ENCODE results near the gene CNEP1R1.

CNEP1R1 gene

DNA sequence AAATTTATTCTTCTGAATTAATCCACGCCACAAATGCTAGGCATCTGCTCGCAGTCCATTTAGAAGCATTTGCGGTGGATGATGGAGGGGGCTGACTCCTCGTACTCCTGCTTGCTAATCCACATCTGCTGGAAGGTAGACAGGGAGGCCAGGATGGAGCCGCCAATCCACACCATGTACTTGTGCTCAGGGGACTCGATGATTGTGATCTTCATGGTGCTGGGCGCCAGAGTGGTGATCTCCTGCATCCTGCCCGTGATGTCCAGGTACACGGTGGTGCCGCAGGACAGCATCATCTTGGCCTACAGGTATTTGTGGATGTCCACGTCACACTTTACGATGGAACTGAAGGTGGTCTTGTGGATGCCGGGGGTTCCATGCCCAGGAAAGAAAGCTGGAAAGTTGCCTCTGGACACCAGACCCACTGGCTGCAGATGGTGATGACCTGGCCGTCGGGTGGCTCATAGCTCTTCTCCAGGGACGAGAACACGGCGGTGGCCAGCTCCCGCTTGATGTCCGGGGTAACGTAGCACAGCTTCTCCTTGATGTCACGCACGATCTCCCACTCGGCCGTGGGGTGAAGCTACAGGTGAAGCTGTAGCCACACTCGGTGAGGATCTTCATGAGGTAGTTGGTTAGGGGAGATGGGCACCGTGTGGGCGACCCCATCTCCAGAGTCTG, 33.2 kb downstream of the CNEP1R1 start:
- H2AK5ac ChIP-seq (ENCODE audit: low read length) = no peak overlapping the region
- H2BK120ac ChIP-seq (ENCODE audit: low read depth, low read length) = no peak overlapping the region
- WGBS (ENCODE audit: extremely low coverage, insufficient coverage, low lambda C conversion rate) = no CpG with 5 or more reads among the region's 28 CpGs
- H3K4me3 ChIP-seq (ENCODE audit: low read length) = no peak overlapping the region
- H3K79me1 ChIP-seq (ENCODE audit: low read length) = no peaks in the 10 kb centered on the region
- H3K4me1 ChIP-seq (ENCODE audit: control insufficient read depth, low read depth, low read length) = no peaks in the 10 kb centered on the region
- no peaks in the 10 kb centered on the region for H3K79me2 ChIP-seq (ENCODE audit: control insufficient read depth, insufficient read depth, low read length)
- no peak overlapping the region for H2BK15ac ChIP-seq (replicated peaks; ENCODE audit: low read depth)
- H3K27ac ChIP-seq (ENCODE audit: low read depth, low read length) = no peak overlapping the region
- no peak overlapping the region for H4K5ac ChIP-seq (ENCODE audit: low read length)
- no peak for DNase-seq
- H3K4me2 ChIP-seq (ENCODE audit: low read length) = no peak overlapping the region
- no peak overlapping the region for H2BK5ac ChIP-seq (ENCODE audit: low read length)
- H3K4ac ChIP-seq (ENCODE audit: low read depth, low read length) = no peak overlapping the region
- no peak overlapping the region for H3K23ac ChIP-seq (ENCODE audit: low read length)
- no peak overlapping the region for H3K9ac ChIP-seq (ENCODE audit: low read length)
- H3K36me3 ChIP-seq (ENCODE audit: control insufficient read depth, insufficient read depth, low read length) = no peaks in the 10 kb centered on the region
- no peak overlapping the region for H3K18ac ChIP-seq (ENCODE audit: low read length)
- no peaks in the 10 kb centered on the region for H3K27me3 ChIP-seq (ENCODE audit: insufficient read depth, low read length, poor library complexity)
- no peak overlapping the region for H3K56ac ChIP-seq (ENCODE audit: low read length)
- no peak overlapping the region for H4K8ac ChIP-seq (ENCODE audit: low read depth, low read length)

DNA sequence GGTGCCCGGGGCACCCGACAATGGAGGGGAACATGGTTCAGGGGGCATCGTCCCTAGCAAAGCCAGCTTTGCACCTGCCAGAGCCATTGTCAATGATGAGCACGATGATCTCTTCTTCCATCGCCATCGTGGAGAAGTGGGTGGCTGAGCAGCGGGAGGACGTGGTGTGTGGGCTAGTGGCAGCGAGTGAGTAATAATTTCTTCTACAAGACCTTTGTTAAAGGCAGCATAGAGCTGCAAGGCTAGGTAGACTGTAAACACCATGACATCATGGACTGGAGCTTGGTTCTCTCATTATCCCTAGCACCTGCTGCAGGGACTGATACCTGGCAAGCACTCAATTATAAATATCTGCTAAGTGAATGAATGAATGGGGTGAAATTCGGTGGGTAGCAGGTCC, 34.1 kb downstream of the CNEP1R1 start:
- Histone ChIP-seq H3K4me3 (ENCODE audit: low read length) (no peak overlapping the region), H3K79me2 (ENCODE audit: control insufficient read depth, insufficient read depth, low read length) (no peaks in the 10 kb centered on the region), H3K4ac (ENCODE audit: low read depth, low read length) (no peak overlapping the region), H3K9ac (ENCODE audit: low read length) (no peak overlapping the region), H4K8ac (ENCODE audit: low read depth, low read length) (no peak overlapping the region), H2BK5ac (ENCODE audit: low read length) (no peak overlapping the region), H3K18ac (ENCODE audit: low read length) (no peak overlapping the region), H3K23ac (ENCODE audit: low read length) (no peak overlapping the region), H4K5ac (ENCODE audit: low read length) (no peak overlapping the region), H2BK120ac (ENCODE audit: low read depth, low read length) (no peak overlapping the region), H3K79me1 (ENCODE audit: low read length) (no peaks in the 10 kb centered on the region), H3K27me3 (ENCODE audit: insufficient read depth, low read length, poor library complexity) (no peaks in the 10 kb centered on the region), H3K36me3 (ENCODE audit: control insufficient read depth, insufficient read depth, low read length) (no peaks in the 10 kb centered on the region), H3K4me2 (ENCODE audit: low read length) (no peak overlapping the region), H3K4me1 (ENCODE audit: control insufficient read depth, low read depth, low read length) (no peaks in the 10 kb centered on the region), H2AK5ac (ENCODE audit: low read length) (no peak overlapping the region), H3K56ac (ENCODE audit: low read length) (no peak overlapping the region), H2BK15ac (replicated peaks; ENCODE audit: low read depth) (no peak overlapping the region), H3K27ac (ENCODE audit: low read depth, low read length) (no peak overlapping the region)
- WGBS (ENCODE audit: extremely low coverage, insufficient coverage, low lambda C conversion rate) = no CpG with 5 or more reads among the region's 10 CpGs
- no peak for DNase-seq

DNA sequence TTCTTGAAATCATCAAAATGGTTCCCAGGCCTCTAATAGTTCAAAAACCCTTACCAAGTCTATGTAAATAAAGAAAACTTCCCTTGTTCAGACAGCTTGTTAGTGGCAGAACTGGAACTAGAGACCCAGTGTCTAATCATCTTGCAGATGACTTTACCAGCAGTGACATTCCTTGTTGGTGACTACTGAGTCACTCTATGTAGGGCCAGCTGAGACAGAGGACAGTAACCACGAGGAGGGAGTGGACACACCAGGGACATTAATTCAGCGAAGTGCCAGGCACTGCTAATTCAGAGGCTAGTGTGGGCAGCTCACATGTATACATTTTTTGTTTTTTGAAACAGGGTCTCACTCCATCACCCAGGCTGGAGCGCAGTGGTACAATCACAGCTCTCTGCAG, 34.6 kb downstream of the CNEP1R1 start:
- Histone ChIP-seq H2BK15ac (replicated peaks; ENCODE audit: low read depth) (no peak overlapping the region), H3K79me1 (ENCODE audit: low read length) (no peaks in the 10 kb centered on the region), H3K18ac (ENCODE audit: low read length) (no peak overlapping the region), H2AK5ac (ENCODE audit: low read length) (no peak overlapping the region), H3K27me3 (ENCODE audit: insufficient read depth, low read length, poor library complexity) (no peaks in the 10 kb centered on the region), H3K79me2 (ENCODE audit: control insufficient read depth, insufficient read depth, low read length) (no peaks in the 10 kb centered on the region), H3K9ac (ENCODE audit: low read length) (no peak overlapping the region), H2BK120ac (ENCODE audit: low read depth, low read length) (no peak overlapping the region), H3K23ac (ENCODE audit: low read length) (no peak overlapping the region), H4K8ac (ENCODE audit: low read depth, low read length) (no peak overlapping the region), H3K4ac (ENCODE audit: low read depth, low read length) (no peak overlapping the region), H3K56ac (ENCODE audit: low read length) (no peak overlapping the region), H3K4me2 (ENCODE audit: low read length) (no peak overlapping the region), H3K4me1 (ENCODE audit: control insufficient read depth, low read depth, low read length) (no peaks in the 10 kb centered on the region), H3K36me3 (ENCODE audit: control insufficient read depth, insufficient read depth, low read length) (no peaks in the 10 kb centered on the region), H3K27ac (ENCODE audit: low read depth, low read length) (no peak overlapping the region), H4K5ac (ENCODE audit: low read length) (no peak overlapping the region), H2BK5ac (ENCODE audit: low read length) (no peak overlapping the region), H3K4me3 (ENCODE audit: low read length) (no peak overlapping the region)
- no peak for DNase-seq
- WGBS (ENCODE audit: extremely low coverage, insufficient coverage, low lambda C conversion rate) = no CpG with 5 or more reads among the region's 3 CpGs

DNA sequence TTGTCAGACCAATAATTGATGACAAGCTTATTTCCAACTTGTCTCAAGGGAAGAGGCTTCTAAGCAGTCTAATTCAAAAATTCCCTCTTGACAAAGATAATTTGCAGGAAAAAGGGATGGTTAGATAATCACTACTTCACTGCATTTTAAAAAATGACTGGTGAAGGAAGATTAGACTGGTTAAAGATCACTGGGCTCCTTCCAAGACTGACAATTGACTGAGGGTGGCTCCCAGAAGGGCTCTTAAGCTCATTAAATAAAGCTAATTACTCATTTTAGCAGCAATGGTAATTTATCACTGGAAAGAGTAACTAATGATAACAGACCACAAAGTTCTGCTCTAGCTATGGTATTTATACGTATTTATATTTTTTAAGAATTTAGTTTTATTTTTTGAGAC, 36.3 kb downstream of the CNEP1R1 start:
- no CpG with 5 or more reads among the region's 1 CpG for WGBS (ENCODE audit: extremely low coverage, insufficient coverage, low lambda C conversion rate)
- H2BK120ac ChIP-seq (ENCODE audit: low read depth, low read length) = no peak overlapping the region

DNA sequence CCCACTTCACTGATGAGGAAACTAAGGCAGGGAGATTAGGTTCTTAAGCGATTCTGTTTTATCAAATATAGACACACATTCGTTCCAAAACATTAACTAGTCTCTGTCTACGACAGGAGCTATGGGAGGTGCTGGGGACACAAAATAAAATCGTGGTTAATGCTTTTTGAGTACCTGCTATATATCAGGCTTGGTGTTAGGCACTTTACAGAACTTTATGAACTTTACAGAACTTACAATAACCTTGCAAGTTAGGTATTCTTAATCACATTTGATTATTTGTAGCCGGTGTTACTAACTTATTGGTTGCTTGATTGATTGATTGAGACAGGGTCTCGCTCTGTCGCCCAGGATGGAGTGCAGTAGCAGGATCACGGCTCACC, 40.2 kb downstream of the CNEP1R1 start:
- WGBS (ENCODE audit: extremely low coverage, insufficient coverage, low lambda C conversion rate) = no CpG with 5 or more reads among the region's 8 CpGs
- Histone ChIP-seq H3K4me2 (ENCODE audit: low read length) (no peak overlapping the region), H3K79me2 (ENCODE audit: control insufficient read depth, insufficient read depth, low read length) (peaks cover 7% of the 10 kb centered on the region), H4K5ac (ENCODE audit: low read length) (no peak overlapping the region), H2BK5ac (ENCODE audit: low read length) (no peak overlapping the region), H3K4ac (ENCODE audit: low read depth, low read length) (no peak overlapping the region), H2BK15ac (replicated peaks; ENCODE audit: low read depth) (no peak overlapping the region), H3K9ac (ENCODE audit: low read length) (no peak overlapping the region), H3K27me3 (ENCODE audit: insufficient read depth, low read length, poor library complexity) (no peaks in the 10 kb centered on the region), H4K8ac (ENCODE audit: low read depth, low read length) (no peak overlapping the region), H3K56ac (ENCODE audit: low read length) (no peak overlapping the region), H3K4me1 (ENCODE audit: control insufficient read depth, low read depth, low read length) (peaks cover 4% of the 10 kb centered on the region), H3K23ac (ENCODE audit: low read length) (no peak overlapping the region), H3K36me3 (ENCODE audit: control insufficient read depth, insufficient read depth, low read length) (no peaks in the 10 kb centered on the region), H3K79me1 (ENCODE audit: low read length) (peaks cover 6% of the 10 kb centered on the region), H2AK5ac (ENCODE audit: low read length) (no peak overlapping the region), H3K27ac (ENCODE audit: low read depth, low read length) (no peak overlapping the region), H2BK120ac (ENCODE audit: low read depth, low read length) (no peak overlapping the region), H3K4me3 (ENCODE audit: low read length) (no peak overlapping the region), H3K18ac (ENCODE audit: low read length) (no peak overlapping the region)
- no peak for DNase-seq

More for the DNA sequence above, 36.3 kb downstream of the CNEP1R1 start:
- Histone ChIP-seq H3K56ac (ENCODE audit: low read length) (no peak overlapping the region), H3K79me1 (ENCODE audit: low read length) (no peaks in the 10 kb centered on the region), H3K27ac (ENCODE audit: low read depth, low read length) (no peak overlapping the region), H3K4me1 (ENCODE audit: control insufficient read depth, low read depth, low read length) (no peaks in the 10 kb centered on the region), H4K8ac (ENCODE audit: low read depth, low read length) (no peak overlapping the region), H3K27me3 (ENCODE audit: insufficient read depth, low read length, poor library complexity) (no peaks in the 10 kb centered on the region), H3K23ac (ENCODE audit: low read length) (no peak overlapping the region), H3K18ac (ENCODE audit: low read length) (no peak overlapping the region), H2AK5ac (ENCODE audit: low read length) (no peak overlapping the region), H3K79me2 (ENCODE audit: control insufficient read depth, insufficient read depth, low read length) (no peaks in the 10 kb centered on the region), H2BK5ac (ENCODE audit: low read length) (no peak overlapping the region), H3K4ac (ENCODE audit: low read depth, low read length) (no peak overlapping the region), H3K9ac (ENCODE audit: low read length) (no peak overlapping the region), H3K36me3 (ENCODE audit: control insufficient read depth, insufficient read depth, low read length) (no peaks in the 10 kb centered on the region), H4K5ac (ENCODE audit: low read length) (no peak overlapping the region), H2BK15ac (replicated peaks; ENCODE audit: low read depth) (no peak overlapping the region), H3K4me2 (ENCODE audit: low read length) (no peak overlapping the region), H3K4me3 (ENCODE audit: low read length) (no peak overlapping the region)
- no peak for DNase-seq

Measured in mesendoderm (in vitro differentiated cells).